K562 (cell line): ENCODE data around the gene PPFIA3. TPM values are rescaled to one million over a fixed set of nuclear protein-coding genes. Genes with fewer than 3 reads are reported as not detected.

ENCODE experiments used
- BRF1 ChIP-seq: IDR thresholded peaks from 3 replicates; pipeline ENCODE4 v1.6.1; 2011; ENCODE audit warnings: borderline replicate concordance, mild to moderate bottlenecking; ENCODE audit not compliant: insufficient read length; ENCODE audit errors: extremely low read depth
- DACH1 ChIP-seq: fragments of 450-650 bp; IDR thresholded peaks from 2 replicates; pipeline ENCODE4 v1.6.1; 2018; ENCODE audit not compliant: partially characterized antibody
- DMBX1 ChIP-seq: fragments of 250-450 bp; sonication (Bioruptor Pico); IDR thresholded peaks from 2 replicates; pipeline ENCODE4 v1.8.0; 2022; ENCODE audit warnings: inconsistent platforms, mild to moderate bottlenecking, moderate library complexity, borderline replicate concordance
- EP400 ChIP-seq: fragments of 450-650 bp; IDR thresholded peaks from 2 replicates; pipeline ENCODE4 v1.6.1; 2017; ENCODE audit warnings: antibody characterized with exemption, mild to moderate bottlenecking, moderate library complexity
- FOXM1 ChIP-seq, 2 experiments: fragments of 450-650 bp in 1 of 2; sonication (generic) in 1 of 2; formaldehyde crosslinking in 1 of 2; IDR thresholded peaks; 2 replicates each; pipeline versions ENCODE4 v1.6.1 to v1.9.0; 2017 to 2022; ENCODE audit warnings: low read depth in 2 of 2, mild to moderate bottlenecking in 2 of 2, missing genetic modification reagents in 1 of 2, moderate library complexity in 1 of 2
- MLLT1 ChIP-seq, 2 experiments: fragments of 450-650 bp; IDR thresholded peaks; 2 replicates each; pipeline ENCODE4 v1.6.1; 2016
- PHB ChIP-seq: fragments of 250-450 bp; sonication (Bioruptor Pico); IDR thresholded peaks from 2 replicates; pipeline ENCODE4 v1.5.0; 2021
- PHB2 ChIP-seq: fragments of 450-650 bp; IDR thresholded peaks from 2 replicates; pipeline ENCODE4 v1.6.1; 2017; ENCODE audit warnings: low read depth
- TAF1 ChIP-seq: IDR thresholded peaks from 2 replicates; pipeline ENCODE4 v1.6.1; 2011; ENCODE audit warnings: mild to moderate bottlenecking, low read length, moderate library complexity; ENCODE audit not compliant: insufficient read depth, control insufficient read depth, severe bottlenecking; ENCODE audit errors: extremely low read depth
- polyA plus RNA-seq, 8 experiments: library from polyadenylated mRNA; depleted of rRNA in 4 of 8; stranded (reverse) in 5 of 8; unstranded in 3 of 8; fragments of >200 nt; fragmentation: Nextera tagmentation in 2 of 8; fragmentation: Illumina TruSeq in 1 of 8; extraction: Ambion mirVana in 2 of 8; extraction: Trizol in 1 of 8; gene quantifications; 2 replicates each; pipeline versions ENCODE4 v1.2.1 to v1.2.3, GENCODE V29; 2011 to 2014; ENCODE audit warnings: inconsistent platforms in 1 of 8, missing spikeins in 1 of 8
- total RNA-seq, 7 experiments: library from RNA; depleted of rRNA in 6 of 7; stranded (reverse); fragments of >200 nt in 6 of 7; fragmentation: Illumina TruSeq in 2 of 7; extraction: Trizol in 2 of 7; gene quantifications; 2 replicates each; pipeline versions ENCODE4 v1.2.1 to v1.2.3, GENCODE V29; 2011 to 2021; ENCODE audit warnings: low replicate concordance in 1 of 7
- TF ChIP-seq, protein P1 (sequence below), 2 experiments: fragments of 450-650 bp; formaldehyde crosslinking in 1 of 2; IDR thresholded peaks; 2 replicates each; pipeline versions ENCODE4 v1.4.0 to v1.6.1; 2014 to 2020; ENCODE audit warnings: mild to moderate bottlenecking in 2 of 2, borderline replicate concordance in 1 of 2, low read depth in 1 of 2
- TF ChIP-seq, protein P2 (sequence below), 2 experiments: IDR thresholded peaks; 2 replicates each; pipeline ENCODE4 v1.6.1; 2011; ENCODE audit warnings: borderline replicate concordance in 1 of 2, control low read depth in 1 of 2, low read depth in 1 of 2, low read length in 1 of 2, mild to moderate bottlenecking in 1 of 2, mixed read lengths in 1 of 2, moderate library complexity in 1 of 2; ENCODE audit not compliant: insufficient read depth in 1 of 2, insufficient read length in 1 of 2, poor library complexity in 1 of 2, severe bottlenecking in 1 of 2; ENCODE audit errors: extremely low read depth in 1 of 2
- TF ChIP-seq, protein P3 (sequence below), 2 experiments: fragments of 450-650 bp in 1 of 2; sonication (generic) in 1 of 2; formaldehyde crosslinking in 1 of 2; IDR thresholded peaks in 1 of 2; conservative IDR thresholded peaks in 1 of 2; 2 replicates each; pipeline versions ENCODE4 v1.6.1 to v1.8.1; 2016 to 2023; ENCODE audit warnings: mild to moderate bottlenecking in 2 of 2, moderate library complexity in 2 of 2, inconsistent platforms in 1 of 2, missing genetic modification reagents in 1 of 2

Gene PPFIA3
- total and polyA plus RNA-seq, 9 of the 15 experiments (the other 6 are each of a cell fraction or from before 2014, with no cell fraction given) = 0.10 to 53.0 (median 17.6) TPM

DNA sequence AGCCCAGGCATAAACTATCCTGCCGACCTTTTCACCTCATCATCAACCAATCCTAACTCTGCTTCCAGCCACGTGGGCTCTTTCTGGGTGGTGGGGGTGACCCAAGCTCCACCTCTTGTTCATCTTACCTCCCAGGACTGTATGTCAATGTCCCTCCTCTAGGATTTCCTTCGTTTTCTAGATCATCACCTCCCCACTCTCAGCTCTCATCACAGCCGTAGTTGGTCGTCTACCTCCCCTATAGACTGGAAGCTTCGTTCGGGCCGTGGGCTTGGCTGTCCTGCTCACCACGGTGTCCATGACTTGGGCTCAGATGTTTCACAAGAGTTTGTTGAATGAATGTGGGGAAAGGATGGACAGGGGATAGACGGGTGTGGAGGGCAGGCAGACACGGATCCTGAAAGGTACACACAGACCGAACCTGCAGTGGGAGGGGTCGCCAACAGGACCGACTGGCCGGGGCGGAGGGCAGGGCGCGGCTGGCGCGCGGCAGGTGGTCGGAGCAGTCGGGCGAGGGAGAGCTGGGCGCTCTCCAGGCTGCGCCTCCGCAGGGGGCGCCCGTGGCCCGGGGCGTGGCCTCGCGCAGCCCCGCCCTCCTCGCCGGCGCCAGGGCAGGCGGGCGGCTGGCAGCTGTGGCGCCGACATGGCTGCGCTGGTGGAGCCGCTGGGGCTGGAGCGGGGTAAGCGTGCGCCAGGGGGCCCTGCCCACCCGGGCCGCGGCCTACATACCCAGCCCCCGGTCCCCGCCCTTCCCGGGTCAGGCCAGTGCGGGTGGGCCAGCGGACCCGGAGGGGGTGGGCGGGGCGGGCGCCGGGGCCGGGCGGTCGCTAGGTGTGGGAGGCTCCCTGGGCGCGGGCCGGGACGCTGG is 5.3 kb upstream of the PPFIA3 start, which contains the start of gene LIN7B (continued):
- TF ChIP-seq, protein P1, sequence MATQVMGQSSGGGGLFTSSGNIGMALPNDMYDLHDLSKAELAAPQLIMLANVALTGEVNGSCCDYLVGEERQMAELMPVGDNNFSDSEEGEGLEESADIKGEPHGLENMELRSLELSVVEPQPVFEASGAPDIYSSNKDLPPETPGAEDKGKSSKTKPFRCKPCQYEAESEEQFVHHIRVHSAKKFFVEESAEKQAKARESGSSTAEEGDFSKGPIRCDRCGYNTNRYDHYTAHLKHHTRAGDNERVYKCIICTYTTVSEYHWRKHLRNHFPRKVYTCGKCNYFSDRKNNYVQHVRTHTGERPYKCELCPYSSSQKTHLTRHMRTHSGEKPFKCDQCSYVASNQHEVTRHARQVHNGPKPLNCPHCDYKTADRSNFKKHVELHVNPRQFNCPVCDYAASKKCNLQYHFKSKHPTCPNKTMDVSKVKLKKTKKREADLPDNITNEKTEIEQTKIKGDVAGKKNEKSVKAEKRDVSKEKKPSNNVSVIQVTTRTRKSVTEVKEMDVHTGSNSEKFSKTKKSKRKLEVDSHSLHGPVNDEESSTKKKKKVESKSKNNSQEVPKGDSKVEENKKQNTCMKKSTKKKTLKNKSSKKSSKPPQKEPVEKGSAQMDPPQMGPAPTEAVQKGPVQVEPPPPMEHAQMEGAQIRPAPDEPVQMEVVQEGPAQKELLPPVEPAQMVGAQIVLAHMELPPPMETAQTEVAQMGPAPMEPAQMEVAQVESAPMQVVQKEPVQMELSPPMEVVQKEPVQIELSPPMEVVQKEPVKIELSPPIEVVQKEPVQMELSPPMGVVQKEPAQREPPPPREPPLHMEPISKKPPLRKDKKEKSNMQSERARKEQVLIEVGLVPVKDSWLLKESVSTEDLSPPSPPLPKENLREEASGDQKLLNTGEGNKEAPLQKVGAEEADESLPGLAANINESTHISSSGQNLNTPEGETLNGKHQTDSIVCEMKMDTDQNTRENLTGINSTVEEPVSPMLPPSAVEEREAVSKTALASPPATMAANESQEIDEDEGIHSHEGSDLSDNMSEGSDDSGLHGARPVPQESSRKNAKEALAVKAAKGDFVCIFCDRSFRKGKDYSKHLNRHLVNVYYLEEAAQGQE (IDR thresholded peaks at IDR 0.05; ENCODE audit: borderline replicate concordance) = peak; percentile 38
- TF ChIP-seq, protein P1 (CRISPR knock-in tag; IDR thresholded peaks at IDR 0.05; ENCODE audit: low read depth) = no peak
- TF ChIP-seq PHB (CRISPR knock-in tag) = no peak
- peak; percentile 36 for TF ChIP-seq TAF1
- TF ChIP-seq, protein P2, sequence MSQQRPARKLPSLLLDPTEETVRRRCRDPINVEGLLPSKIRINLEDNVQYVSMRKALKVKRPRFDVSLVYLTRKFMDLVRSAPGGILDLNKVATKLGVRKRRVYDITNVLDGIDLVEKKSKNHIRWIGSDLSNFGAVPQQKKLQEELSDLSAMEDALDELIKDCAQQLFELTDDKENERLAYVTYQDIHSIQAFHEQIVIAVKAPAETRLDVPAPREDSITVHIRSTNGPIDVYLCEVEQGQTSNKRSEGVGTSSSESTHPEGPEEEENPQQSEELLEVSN (IDR thresholded peaks at IDR 0.05; ENCODE audit: borderline replicate concordance in 1 of 2, extremely low read depth in 1 of 2, insufficient read depth in 1 of 2, insufficient read length in 1 of 2, low read depth in 1 of 2, low read length in 1 of 2, poor library complexity in 1 of 2, severe bottlenecking in 1 of 2) = peak; percentile 81 to 94
- no peak for TF ChIP-seq PHB2
- peak; percentile 57; the same call in 1 of the 2 replicates for TF ChIP-seq DMBX1 (CRISPR knock-in tag)
- TF ChIP-seq, protein P3, sequence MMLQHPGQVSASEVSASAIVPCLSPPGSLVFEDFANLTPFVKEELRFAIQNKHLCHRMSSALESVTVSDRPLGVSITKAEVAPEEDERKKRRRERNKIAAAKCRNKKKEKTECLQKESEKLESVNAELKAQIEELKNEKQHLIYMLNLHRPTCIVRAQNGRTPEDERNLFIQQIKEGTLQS (IDR thresholded peaks at IDR 0.05) = no peak
- TF ChIP-seq, protein P3 (CRISPR knock-in tag; conservative IDR thresholded peaks at IDR 0.05) = 0 out of 2 replicates have a peak, but pooled peaks have one; percentile 35
- no peak for TF ChIP-seq FOXM1 (IDR thresholded peaks at IDR 0.05; ENCODE audit: low read depth)
- peak; percentile 54; the same call in 1 of the 2 replicates for TF ChIP-seq FOXM1 (CRISPR knock-in tag; IDR thresholded peaks at IDR 0.05; ENCODE audit: low read depth)
- 0 out of 4 replicates have a peak, but pooled peaks of 1 of the 2 experiments have one; percentile 32 for TF ChIP-seq MLLT1 (IDR thresholded peaks at IDR 0.05)
- TF ChIP-seq BRF1 = no peak
- peak; percentile 61; the same call in 1 of the 2 replicates for TF ChIP-seq EP400
- peak; percentile 7 for TF ChIP-seq DACH1
